ENCODE data around the gene FGFRL1. TPM values are rescaled to one million over a fixed set of nuclear protein-coding genes. Genes with fewer than 3 reads are reported as not detected.
"Not testable (repeated sequence)": the region's sequence is repeated elsewhere in the genome, so short reads cannot be mapped to it uniquely, and the experiment has no call there.

The FGFRL1 gene
- total RNA-seq, 1 donor from 2014 or later: 2.3 TPM

DNA sequence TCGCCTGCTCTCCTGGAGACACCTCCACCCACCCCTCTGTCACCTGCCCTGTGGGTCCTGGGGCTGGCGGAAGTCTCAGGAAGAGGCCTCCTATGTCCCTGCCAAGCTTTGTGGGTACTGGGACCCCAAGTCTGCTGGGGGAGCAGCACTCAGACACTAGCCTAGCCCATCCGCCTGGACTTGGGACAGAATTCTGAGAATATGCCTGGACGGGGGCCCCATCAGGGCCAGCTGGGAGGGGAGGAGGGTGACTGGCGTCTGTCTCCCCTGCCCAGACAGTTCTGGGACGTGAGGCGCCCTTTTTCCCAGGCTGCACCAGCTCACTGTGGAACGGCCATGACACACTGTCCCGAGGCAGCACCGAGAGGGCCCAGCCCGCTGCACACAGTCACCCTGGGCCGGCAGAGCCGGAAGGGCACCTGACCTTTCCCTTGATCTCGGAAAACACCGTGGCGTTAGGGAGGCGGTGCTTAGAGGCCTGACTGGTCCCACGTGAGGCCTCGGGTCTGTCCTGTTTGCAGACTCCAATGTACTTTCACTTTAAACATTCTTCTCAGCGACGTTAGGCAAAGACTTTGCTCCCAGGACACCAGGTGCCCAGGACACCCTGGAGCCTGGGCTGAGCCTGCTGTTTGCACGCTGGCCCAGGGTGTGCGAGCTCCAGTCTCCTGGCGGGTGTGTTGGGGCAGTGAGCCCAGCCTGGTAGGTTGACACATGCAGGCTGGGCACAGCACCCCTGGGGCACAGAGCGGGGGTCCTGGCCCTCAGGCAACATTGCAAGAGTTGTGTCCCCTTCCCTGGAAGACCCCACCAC is 18.9 kb upstream of the FGFRL1 start:
- no peak for DNase-seq

DNA sequence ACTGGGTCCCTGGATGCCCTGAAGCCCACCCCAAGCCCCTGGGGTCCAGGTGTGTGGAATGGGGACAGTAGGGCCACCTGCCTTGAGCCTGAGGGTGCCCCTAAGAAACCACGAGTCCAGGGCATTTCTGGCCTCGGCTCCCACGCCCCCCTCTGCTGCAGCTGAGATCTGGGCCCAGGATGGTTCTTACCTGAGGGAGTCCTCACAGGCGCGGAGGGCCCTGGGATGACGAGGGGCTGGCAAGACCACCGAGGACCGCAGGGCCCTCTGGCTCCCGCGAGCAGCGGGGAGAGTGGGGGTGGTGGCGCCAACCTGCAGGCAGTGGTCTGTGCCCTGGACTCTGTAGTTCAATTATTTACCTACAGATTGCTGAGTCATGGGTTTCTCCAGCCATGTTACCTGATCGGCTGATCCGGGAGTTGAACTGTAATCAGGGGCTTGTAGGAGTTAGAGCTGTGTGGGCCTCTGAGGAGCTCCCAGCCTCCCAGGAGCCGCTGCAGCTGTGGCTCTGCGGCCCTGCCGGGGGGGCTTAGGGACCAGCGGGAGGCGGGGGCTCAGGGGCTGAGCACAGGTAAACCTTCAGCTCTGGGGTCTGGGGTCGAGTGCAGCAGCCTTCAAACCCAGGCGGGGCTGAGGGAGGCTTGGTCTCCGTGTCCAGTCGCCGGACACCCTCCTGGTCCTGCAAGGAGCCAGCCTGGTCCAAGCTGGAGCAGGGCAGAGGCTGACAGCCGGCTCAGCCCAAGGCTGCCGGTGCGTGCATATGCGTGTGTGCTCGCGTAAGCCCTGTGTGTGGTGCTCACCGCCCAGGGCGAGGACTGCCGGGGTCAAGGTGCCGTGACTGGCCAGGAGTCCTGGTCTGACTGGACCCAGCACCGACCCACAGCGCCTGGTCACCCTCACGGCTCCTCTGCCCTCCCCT is 18.1 kb upstream of the FGFRL1 start, which contains the start of gene SLC26A1:
Gene SLC26A1, minus strand, starts transcription at position 294 of the 919 bp plus-strand sequence. CDS start 1,701 bp downstream, outside the sequence.
- no peak for DNase-seq

DNA sequence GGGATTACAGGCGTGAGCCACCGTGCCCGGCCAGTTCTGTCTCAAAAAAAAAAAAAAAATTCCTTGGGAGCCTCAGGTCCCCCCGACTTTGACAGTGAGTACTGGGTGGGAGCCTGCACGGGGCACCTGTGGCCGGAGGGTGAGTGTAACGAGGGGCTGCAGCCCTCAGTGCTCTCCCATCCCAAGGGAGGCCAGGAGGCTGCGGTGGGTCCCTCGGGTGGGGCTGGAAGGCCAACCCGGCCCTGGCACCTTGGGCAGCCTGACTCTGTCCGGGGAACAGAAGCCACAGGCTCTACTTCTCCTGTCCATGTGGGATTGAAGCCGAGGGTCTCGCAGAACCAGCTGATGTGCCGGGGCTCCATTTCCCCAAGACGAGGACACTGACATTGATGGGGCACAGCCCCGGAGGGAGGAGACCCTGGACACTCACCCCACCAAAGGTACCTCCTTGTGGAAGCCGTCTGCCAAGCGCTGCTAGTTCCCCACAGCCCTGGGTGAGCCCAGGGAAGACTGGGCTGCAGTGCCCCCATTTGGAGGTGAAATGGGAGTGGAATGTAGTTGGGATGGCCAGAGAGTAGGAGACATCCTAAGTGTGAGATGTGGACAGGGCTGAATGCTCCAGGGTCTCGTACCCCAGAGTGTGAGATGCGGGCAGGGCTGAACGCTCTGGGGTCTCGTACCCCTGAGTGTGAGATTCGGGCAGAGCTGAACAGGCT is 16.0 kb upstream of the FGFRL1 start:
- no peak for DNase-seq

DNA sequence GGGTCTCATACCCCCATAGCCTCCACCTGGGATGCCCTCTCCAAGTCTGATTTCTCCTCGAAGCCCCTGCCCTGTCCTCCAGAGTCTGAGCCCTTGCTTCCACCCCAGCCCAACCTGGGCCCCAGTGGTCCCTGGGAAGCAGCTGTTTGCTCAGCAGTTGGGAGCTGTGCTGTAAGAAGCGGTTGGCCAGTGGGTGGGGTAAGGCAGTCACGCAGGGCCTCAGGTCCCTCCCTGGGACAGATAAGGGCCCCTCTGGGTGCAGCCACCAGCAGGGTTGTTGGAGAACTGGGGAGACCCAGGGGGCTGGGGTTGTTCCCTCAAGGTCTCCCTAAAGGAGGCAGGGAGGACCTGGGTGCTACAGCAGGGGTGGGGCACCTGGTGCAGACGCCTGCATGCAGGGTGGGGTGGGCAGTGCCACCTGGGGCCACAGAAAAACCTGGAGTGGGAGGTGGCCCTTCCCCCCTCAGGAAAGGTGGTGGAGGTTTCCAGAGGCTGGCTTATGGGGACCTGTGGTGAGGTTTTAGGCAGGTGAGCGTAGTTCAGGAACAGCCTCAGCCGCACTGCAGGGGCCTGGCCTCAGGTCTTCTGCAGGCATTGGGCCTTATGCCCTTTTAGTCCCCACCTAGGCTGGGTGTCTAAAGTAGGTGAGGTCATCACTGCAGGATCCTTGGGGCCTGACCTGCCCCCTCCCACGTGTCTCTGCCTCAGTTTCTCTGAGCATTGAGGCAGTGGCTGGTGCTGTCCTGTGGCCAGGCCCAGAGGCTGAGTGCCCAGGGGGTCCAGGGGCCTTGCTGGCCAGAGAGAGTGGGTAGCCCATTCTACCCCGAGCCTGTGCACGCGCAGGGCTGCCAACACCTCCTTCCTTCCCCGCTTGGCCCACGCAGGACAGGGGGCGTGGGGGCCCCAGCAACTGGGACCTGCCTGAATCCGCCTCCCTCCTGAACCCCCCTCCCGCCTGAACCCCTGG is 15.1 kb upstream of the FGFRL1 start:
- no peak for DNase-seq

DNA sequence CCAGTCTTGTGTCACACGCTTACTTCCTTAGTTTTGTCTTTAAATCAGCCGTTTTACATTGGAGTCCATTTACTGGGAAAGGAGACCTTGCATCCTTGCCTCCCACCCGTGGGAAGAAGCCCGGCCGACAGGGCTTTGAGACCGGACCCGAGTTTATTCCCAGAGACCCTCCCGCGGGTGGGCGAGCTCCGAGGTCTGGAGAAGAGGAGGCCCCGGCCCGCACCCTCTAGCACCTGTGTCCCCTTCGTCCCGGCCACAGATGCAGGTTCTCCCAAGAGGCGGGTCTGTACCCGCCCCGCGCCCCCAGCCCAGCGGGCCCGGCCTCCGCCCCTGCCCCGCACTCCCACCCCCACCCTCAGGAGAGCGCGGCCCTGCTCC is 14.4 kb upstream of the FGFRL1 start:
- DNase-seq: no peak

DNA sequence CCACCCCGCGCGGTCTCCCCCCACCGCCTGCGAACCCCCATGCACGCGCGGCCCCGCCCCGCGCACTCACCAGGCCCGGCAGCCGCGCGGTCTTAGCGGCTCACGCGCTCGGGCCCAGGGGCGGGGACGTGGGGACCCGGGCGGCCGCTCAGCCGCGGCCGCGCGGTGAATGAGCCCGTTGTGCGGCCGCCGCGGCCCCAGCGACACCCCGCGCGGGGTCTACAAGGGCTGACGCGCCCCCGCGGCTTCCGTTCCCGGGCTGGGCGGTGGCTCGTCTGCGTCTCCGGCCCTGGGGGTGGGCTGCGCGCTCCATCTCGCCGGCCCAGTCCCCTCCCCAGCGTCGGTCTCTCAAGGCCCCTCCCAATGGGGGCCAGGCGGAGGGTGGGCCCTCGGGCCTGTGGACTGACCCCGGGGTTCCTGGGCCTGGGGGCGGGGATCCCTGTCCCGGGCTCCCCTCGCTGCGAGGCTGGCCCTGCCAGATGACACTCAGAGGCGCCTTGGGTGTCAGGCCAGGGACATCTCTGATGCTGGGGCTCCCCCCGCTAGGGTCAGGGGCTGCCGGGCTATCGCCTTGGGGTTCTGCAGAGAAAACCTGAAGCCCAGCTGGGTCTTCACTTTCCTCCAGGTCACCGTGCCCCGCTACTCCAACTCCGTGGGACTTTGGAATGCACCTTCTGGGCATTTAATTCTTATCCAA is 13.9 kb upstream of the FGFRL1 start:
- no peak for DNase-seq

DNA sequence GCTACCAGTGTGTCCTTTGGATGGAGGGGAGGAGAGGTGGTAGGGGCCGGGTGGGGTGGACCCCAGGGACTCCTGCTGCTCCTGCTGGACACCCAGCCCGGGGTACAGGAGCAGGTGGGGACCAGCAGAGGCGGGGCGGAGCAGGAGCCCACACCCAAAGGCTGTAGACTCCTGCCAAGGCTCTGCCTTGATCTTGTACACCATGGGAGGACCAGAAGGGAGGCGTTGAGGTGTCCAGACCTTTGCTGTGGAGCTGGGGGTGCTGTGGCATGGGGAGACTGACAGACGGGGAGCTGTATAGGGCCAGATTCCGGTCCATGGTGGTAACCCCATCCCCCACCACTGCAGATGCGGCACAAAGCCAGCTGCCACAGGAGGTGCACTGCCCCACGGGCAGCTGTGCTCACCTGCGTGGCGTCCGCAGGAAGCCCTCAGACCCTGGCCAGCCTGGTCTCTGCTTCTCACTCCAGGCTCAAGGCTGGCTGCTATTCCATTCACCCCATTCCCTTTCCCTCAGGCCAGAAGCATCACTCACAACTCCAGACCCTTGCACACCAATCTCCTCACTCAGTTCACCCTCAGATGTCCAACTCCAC is 13.2 kb upstream of the FGFRL1 start:
- no peak for DNase-seq

DNA sequence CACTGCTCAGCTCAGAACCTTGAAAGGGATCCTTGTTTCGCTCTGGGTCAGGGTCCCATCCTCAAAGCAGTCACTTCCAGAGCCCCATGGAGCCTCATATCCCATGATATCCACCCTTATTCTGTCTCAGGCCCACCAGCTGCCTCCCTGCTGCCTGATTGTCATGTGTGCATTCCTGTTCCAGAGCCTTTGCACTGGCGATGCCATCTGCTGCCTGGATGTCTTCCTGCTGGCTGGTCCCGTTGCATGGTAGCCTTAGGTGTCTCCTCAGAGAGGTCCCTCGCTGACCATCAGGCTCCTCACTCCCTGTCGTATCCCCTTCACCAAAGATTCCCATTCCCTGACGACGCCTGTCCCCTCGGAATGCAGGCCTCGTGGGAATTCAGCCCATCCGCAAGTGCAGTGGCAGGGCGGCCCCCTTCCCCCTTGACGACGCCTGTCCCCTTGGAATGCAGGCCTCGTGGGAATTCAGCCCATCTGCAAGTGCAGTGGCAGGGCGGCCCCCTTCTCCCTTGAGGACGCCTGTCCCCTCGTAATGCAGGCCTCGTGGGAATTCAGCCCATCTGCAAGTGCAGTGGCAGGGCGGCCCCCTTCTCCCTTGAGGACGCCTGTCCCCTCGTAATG is 12.1 kb upstream of the FGFRL1 start:
- DNase-seq: not testable (repeated sequence)

DNA sequence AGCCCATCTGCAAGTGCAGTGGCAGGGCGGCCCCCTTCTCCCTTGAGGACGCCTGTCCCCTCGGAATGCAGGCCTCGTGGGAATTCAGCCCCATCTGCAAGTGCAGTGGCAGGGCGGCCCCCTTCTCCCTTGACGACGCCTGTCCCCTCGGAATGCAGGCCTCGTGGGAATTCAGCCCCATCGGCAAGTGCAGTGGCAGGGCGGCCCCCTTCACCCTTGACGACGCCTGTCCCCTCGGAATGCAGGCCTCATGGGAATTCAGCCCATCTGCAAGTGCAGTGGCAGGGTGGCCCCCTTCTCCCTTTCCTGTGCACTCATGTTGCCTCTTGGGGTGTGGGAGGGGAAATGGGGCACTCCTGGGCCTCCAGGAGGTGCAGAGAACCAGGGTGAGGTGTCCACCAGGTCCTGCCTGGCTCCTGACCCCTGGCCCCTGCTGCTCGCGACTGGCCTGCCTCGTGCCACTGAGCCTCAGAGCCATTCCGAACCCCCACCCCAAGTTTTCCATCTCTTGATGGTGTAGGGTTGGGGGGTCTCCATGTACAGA is 11.5 kb upstream of the FGFRL1 start:
- no peak for DNase-seq

DNA sequence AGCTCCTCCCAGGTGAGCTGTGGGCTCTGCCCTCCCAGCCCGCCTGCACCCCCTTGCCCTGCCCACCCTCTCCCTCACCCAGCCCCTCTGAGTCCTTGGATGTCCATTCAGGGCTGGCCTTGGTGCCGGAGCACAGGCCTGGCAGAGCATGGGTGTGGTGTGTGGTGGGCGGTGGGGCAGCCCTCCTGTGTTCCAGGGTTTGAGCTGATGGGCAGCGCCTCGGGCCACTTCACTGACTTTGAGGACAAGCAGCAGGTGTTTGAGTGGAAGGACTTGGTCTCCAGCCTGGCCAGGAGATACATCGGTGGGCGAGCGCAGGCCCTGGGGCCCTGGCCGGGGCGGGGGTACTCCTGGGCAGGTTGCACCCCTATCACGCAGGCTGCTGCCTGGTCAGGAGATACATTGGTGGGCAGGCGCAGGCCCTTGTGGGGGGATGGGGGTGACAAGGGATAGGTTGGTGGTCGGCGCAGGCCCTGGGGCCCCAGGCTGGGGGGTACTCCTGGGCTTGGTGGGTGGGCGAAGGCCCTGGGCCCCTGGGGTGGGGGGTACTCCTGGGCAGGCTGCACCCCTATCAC is 10.7 kb upstream of the FGFRL1 start:
- no peak for DNase-seq

DNA sequence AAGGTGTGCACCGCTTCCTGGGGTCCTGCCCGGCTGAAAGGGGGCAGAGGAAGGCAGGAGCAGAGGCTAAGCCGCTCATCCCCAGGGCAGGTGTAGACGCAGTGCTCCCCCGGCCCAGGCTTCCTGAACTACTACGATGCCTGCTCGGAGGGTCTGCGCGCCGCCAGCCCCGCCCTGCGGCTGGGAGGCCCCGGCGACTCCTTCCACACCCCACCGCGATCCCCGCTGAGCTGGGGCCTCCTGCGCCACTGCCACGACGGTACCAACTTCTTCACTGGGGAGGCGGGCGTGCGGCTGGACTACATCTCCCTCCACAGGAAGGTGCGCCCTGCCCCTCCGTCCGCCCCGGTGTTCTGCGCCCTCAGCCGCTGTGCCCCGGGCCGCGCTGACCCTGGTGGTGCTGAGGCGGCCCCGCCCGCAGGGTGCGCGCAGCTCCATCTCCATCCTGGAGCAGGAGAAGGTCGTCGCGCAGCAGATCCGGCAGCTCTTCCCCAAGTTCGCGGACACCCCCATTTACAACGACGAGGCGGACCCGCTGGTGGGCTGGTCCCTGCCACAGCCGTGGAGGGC is 9.8 kb upstream of the FGFRL1 start:
- DNase-seq: no peak

DNA sequence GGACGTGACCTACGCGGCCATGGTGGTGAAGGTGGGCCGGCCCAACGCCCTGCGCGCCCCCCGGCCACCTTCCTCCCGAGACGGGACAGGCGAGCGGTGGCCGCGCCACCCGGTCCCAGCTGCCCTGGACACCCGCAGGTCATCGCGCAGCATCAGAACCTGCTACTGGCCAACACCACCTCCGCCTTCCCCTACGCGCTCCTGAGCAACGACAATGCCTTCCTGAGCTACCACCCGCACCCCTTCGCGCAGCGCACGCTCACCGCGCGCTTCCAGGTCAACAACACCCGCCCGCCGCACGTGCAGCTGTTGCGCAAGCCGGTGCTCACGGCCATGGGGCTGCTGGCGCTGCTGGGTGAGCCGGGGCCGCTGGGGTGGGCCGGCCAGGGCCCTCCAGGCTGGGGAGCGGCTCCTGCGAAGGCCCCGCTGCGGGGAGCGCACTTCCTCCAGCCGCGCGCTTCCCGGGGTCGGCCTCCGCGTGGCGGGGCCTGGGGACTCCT is 9.2 kb upstream of the FGFRL1 start:
- DNase-seq: no peak

DNA sequence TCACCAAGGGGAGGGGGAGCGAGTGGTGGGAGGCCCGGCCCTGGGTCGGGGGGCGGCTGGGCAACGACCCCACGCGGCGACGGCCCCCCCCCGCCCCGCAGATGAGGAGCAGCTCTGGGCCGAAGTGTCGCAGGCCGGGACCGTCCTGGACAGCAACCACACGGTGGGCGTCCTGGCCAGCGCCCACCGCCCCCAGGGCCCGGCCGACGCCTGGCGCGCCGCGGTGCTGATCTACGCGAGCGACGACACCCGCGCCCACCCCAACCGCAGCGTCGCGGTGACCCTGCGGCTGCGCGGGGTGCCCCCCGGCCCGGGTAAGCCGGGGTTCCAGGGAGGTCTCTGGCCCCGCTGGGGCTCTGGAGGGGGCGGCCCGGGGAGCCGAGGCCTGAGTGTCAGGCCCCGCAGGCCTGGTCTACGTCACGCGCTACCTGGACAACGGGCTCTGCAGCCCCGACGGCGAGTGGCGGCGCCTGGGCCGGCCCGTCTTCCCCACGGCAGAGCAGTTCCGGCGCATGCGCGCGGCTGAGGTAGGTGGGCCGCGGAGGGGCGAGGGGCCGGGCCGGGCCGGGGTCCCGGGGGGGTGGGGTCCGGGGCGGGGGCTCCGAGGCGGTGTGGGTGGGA is 8.7 kb upstream of the FGFRL1 start:
- DNase-seq: no peak

DNA sequence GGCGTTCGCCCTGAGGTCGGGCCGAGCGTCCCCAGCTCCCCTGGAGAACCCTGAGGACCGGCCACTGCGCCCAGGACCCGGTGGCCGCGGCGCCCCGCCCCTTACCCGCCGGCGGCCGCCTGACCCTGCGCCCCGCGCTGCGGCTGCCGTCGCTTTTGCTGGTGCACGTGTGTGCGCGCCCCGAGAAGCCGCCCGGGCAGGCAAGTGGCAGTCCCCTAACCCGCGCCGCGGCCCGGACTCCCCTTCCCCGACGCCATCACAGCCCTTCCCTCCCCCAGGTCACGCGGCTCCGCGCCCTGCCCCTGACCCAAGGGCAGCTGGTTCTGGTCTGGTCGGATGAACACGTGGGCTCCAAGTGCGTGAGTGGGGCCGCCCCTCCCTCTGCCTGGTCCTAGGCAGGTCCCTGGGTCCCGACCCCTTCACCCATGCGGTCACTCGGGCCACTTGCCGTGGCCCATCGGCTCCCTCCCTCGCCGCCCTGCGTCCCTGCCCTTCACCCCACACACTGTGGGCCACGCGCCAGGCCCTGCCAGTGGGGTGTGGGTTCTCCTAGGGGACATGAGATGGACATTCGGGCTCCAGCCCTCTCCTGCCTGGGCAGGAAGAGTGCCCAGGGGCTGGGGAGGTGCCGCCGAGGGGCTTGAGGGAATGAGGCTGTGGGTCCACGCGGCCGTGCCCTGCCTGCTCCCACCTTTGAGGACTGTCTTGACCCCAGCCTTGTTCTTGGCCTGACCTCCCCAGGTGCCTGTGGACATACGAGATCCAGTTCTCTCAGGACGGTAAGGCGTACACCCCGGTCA is 8.0 kb upstream of the FGFRL1 start:
- DNase-seq: no peak

DNA sequence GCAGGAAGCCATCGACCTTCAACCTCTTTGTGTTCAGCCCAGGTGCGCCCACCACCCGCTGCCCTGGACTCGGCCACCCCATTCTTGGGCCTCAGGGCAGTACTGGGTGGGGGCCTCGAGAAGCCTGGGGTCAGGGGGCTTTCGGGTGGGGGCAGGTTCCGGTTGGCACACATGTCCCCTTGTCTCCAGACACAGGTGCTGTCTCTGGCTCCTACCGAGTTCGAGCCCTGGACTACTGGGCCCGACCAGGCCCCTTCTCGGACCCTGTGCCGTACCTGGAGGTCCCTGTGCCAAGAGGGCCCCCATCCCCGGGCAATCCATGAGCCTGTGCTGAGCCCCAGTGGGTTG is 7.4 kb upstream of the FGFRL1 start:
- no peak for DNase-seq

DNA sequence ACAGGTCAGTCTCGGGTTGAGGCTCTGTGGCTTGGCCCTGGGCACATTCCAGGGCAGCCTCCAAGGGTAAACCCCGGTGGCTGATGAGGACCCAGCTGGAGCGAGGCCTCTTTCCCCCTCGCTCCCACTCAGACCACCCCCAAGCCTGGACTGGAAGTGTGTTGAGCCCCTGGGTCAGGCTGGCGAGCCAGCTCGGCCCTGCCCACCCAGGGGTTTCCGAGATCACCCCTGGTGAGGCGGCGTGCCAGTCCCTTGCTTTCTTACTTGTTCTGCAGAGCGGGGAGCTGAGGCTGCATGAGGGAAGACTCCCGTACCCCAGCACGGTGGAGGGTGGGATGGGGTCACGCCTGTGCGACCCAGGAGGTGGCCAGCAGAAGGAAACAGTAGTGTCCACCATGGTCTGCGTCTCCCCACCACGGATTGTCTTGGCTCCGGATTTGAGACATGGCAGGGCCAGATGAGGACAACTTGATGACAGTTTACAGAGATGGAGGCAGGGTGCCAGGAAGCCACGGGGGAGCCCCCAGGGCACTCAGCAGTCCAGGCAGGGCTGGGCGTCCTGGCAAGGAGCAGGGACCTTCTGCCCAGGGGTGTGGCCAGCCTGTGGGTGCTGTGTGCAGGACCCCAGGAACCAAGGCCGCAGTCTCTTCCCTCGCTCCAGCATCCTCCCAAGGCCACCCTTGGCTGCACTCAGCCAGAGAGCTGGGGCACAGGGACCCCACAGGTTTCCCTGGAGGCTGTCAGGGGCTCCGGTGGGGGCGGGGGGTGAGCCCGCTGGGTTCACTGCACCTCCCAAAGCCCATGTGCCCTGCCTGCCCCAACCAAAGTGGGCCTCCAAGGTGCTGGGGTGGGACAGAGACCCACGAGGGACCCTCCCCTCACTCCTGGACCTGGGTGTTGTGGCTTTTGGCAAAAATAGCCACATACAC is 6.6 kb upstream of the FGFRL1 start:
- no peak for DNase-seq
